Endothelial cell of umbilical vein (primary cell): ENCODE measurements around the gene PRCD. TPM values are rescaled to one million over a fixed set of nuclear protein-coding genes. Genes with fewer than 3 reads are reported as not detected.
A peak's percentile ranks its signal among the peaks of the same experiment; 100 is the strongest.

ENCODE experiments used
- BruUV-seq: library from RNA; stranded (reverse); fragments of 400-500 nt; replicated peaks from 2 replicates; lab custom pipeline; 2021; lab: Mats Ljungman, UMichigan
- CTCF ChIA-PET: fragments of 300-600, 350-600 bp; sonication (Branson Sonifier 250); formaldehyde crosslinking; loops from one replicate; lab custom pipeline; 2021; ENCODE audit warnings: antibody characterized with exemption, inconsistent platforms; lab: Charles Lee
- POLR2A ChIA-PET: fragments of 300-600, 350-600 bp; sonication (Branson Sonifier 250); formaldehyde crosslinking; loops from one replicate; lab custom pipeline; 2021; ENCODE audit warnings: antibody characterized with exemption, inconsistent platforms; lab: Charles Lee
- DNase-seq: peaks from one replicate; pipeline ENCODE4 v3.0.0-alpha.2; 2011; ENCODE audit warnings: low read depth, low spot score
- FAIRE-seq: peaks from 2 replicates; lab custom pipeline; 2011; peaks lifted over from hg19 to GRCh38; lab: Jason Lieb, UNC
- H2AFZ ChIP-seq: 2 replicates; pipeline ENCODE4 v1.6.0; 2012; ENCODE audit warnings: low read depth, low read length, control low read depth, inconsistent platforms
- H3K27ac ChIP-seq: 2 replicates; pipeline ENCODE4 v1.5.1; 2011; ENCODE audit warnings: low read depth, mild to moderate bottlenecking, control low read depth, low read length, moderate library complexity; ENCODE audit not compliant: insufficient read depth
- H3K27me3 ChIP-seq, 2 experiments: 2 replicates each; pipeline versions ENCODE4 v1.6.0 to v1.6.1; 2011; ENCODE audit warnings: low read length in 2 of 2, mixed read lengths in 1 of 2; ENCODE audit not compliant: control insufficient read depth in 2 of 2, insufficient read depth in 2 of 2
- H3K36me3 ChIP-seq, 2 experiments: 2 replicates in 1 of 2; 3 replicates in 1 of 2; pipeline ENCODE4 v1.5.1; 2011; ENCODE audit warnings: low read length in 2 of 2, mild to moderate bottlenecking in 1 of 2, moderate library complexity in 1 of 2; ENCODE audit not compliant: control insufficient read depth in 2 of 2, insufficient read depth in 2 of 2; ENCODE audit errors: extremely low read depth in 1 of 2
- H3K4me1 ChIP-seq: 3 replicates; pipeline ENCODE4 v1.5.1; 2011; ENCODE audit warnings: mild to moderate bottlenecking, low read length; ENCODE audit not compliant: control insufficient read depth, insufficient read depth; ENCODE audit errors: extremely low read depth
- H3K4me2 ChIP-seq: 2 replicates; pipeline ENCODE4 v1.6.1; 2011; ENCODE audit warnings: low read length, control low read depth, mixed read lengths; ENCODE audit not compliant: insufficient read depth
- H3K4me3 ChIP-seq, 3 experiments: fragments of 200-600 bp in 1 of 3; sonication (generic), shearing (Covaris generic) in 1 of 3; replicated peaks in 1 of 3; 2 replicates each; pipeline ENCODE4 v1.5.1; 2011 to 2016; ENCODE audit warnings: control low read depth in 3 of 3, low read length in 3 of 3, mild to moderate bottlenecking in 2 of 3, inconsistent platforms in 1 of 3, low read depth in 1 of 3, moderate library complexity in 1 of 3; ENCODE audit not compliant: insufficient read depth in 1 of 3
- H3K79me2 ChIP-seq: 2 replicates; pipeline ENCODE4 v1.6.0; 2012; ENCODE audit warnings: low read length, inconsistent platforms; ENCODE audit not compliant: control insufficient read depth, insufficient read depth
- H3K9ac ChIP-seq: replicated peaks from 2 replicates; pipeline ENCODE3; 2011; ENCODE audit warnings: low read length, control low read depth; ENCODE audit not compliant: insufficient read depth; ENCODE audit errors: extremely low read depth
- H3K9me1 ChIP-seq: replicated peaks from 3 replicates; pipeline ENCODE4 v1.6.0; 2011; ENCODE audit warnings: mild to moderate bottlenecking, low read length; ENCODE audit not compliant: control insufficient read depth, insufficient read depth; ENCODE audit errors: extremely low read depth
- H3K9me3 ChIP-seq: replicated peaks from 2 replicates; pipeline ENCODE4 v1.5.1; 2012; ENCODE audit warnings: low read length, inconsistent platforms; ENCODE audit not compliant: control insufficient read depth, insufficient read depth
- H4K20me1 ChIP-seq: replicated peaks from 2 replicates; pipeline ENCODE3; 2011; ENCODE audit warnings: mild to moderate bottlenecking, low read length; ENCODE audit not compliant: control insufficient read depth, insufficient read depth; ENCODE audit errors: extremely low read depth
- EZH2 ChIP-seq: IDR thresholded peaks from 2 replicates; pipeline ENCODE4 v1.6.1; 2012; ENCODE audit warnings: borderline replicate concordance, low read depth, mild to moderate bottlenecking, moderate library complexity, low read length, inconsistent platforms; ENCODE audit not compliant: severe bottlenecking
- FOS ChIP-seq: IDR thresholded peaks from 2 replicates; pipeline ENCODE4 v1.6.1; 2011; ENCODE audit warnings: mild to moderate bottlenecking, low read length, moderate library complexity, borderline replicate concordance; ENCODE audit not compliant: insufficient read depth
- GATA2 ChIP-seq: IDR thresholded peaks from 2 replicates; pipeline ENCODE4 v1.7.0; 2011; ENCODE audit warnings: low read depth, mild to moderate bottlenecking, moderate library complexity, mixed read lengths, low read length; ENCODE audit not compliant: insufficient read length, insufficient read depth
- JUN ChIP-seq: IDR thresholded peaks from 2 replicates; pipeline ENCODE4 v1.6.1; 2011; ENCODE audit warnings: borderline replicate concordance, low read depth; ENCODE audit not compliant: insufficient read length, insufficient read depth
- MYC ChIP-seq: IDR thresholded peaks from one replicate; pipeline ENCODE4 v1.6.1; 2011; ENCODE audit warnings: mild to moderate bottlenecking, low read depth, low read length
- POLR2A ChIP-seq: IDR thresholded peaks from 2 replicates; pipeline ENCODE4 v1.6.1; 2012; ENCODE audit warnings: low read depth, mild to moderate bottlenecking, control low read depth, low read length
- POLR2AphosphoS5 ChIP-seq: IDR thresholded peaks from 2 replicates; pipeline ENCODE4 v1.6.1; 2012; ENCODE audit warnings: low read depth, mild to moderate bottlenecking, control low read depth, low read length, moderate library complexity; ENCODE audit not compliant: insufficient read depth
- dilution Hi-C: fragments of 300-500 bp; cut with MboI; formaldehyde crosslinking; loops from one replicate; pipeline ENCODE4 v1.15.0; 2019; ENCODE audit warnings: low sequenced_read_pairs; ENCODE audit not compliant: extremely low pct_ligation_motif_present
- intact Hi-C: fragments of 100-400 bp; cut with micrococcal nuclease; formaldehyde crosslinking; loops from one replicate; pipeline ENCODE4 v1.10.0; 2022
- polyA plus RNA-seq, 4 experiments: library from polyadenylated mRNA; depleted of rRNA in 3 of 4; stranded (reverse) in 3 of 4; unstranded in 1 of 4; fragments of >200 nt; gene quantifications; 2 replicates each; pipeline versions ENCODE4 v1.2.1 to v1.2.3, GENCODE V29; 2011 to 2012; ENCODE audit warnings: missing spikeins in 1 of 4
- total RNA-seq: library from RNA; stranded (reverse); gene quantifications from 2 replicates; pipeline ENCODE4 v1.2.3, GENCODE V29; 2021
- TF ChIP-seq, protein P1 (sequence below): IDR thresholded peaks from 2 replicates; pipeline ENCODE4 v1.6.1; 2011; ENCODE audit not compliant: insufficient read depth, insufficient read length
- TF ChIP-seq, protein P2 (sequence below), 2 donors: IDR thresholded peaks; 1 replicate in 1 of 2; 2 replicates in 1 of 2; pipeline ENCODE4 v1.5.1; 2011; ENCODE audit warnings: low read length in 2 of 2, mild to moderate bottlenecking in 2 of 2, moderate library complexity in 2 of 2, control low read depth in 1 of 2, inconsistent platforms in 1 of 2, low read depth in 1 of 2; ENCODE audit not compliant: insufficient read depth in 1 of 2; ENCODE audit errors: extremely low read depth in 1 of 2

PRCD gene
- total and polyA plus RNA-seq, 2 donors (not counting 3 experiments of a cell fraction or from before 2014, with no cell fraction given), result not detected

GRCh38 chr17:76501827-76502307 lies 38.0 kb upstream of the PRCD start:
- Histone ChIP-seq H2AFZ (peak overlapping the region; percentile 91), H3K4me2 (peak overlapping the region; percentile 78), H3K9me1 (no peaks in the 10 kb centered on the region), H3K27ac (peak overlapping the region; percentile 48), H3K9me3 (no peaks in the 10 kb centered on the region), H3K4me1 (peaks cover 36% of the 10 kb centered on the region), H3K9ac (no peak overlapping the region), H4K20me1 (no peaks in the 10 kb centered on the region), H3K36me3 (no peaks in the 10 kb centered on the region), H3K4me3 (peak overlapping the region in 2 of 3 experiments; percentile 56 to 72), H3K27me3 (no peaks in the 10 kb centered on the region), H3K79me2 (peaks cover 19% of the 10 kb centered on the region)
- DNase-seq, result no peak
- dilution Hi-C loops, result no loop called here
- intact Hi-C loops, result loop anchor here (1.0 to 10.0 kb wide), 3 partner anchors 9 to 187 kb away; no protein-coding TSS in a partner anchor
- ChIA-PET POLR2A (interaction anchor here (0.6 kb wide), 1 partner anchor 159 kb away, joined by 6 read pairs; no protein-coding TSS in a partner anchor), CTCF (interaction anchor here (0.5 to 2.4 kb wide), 6 partner anchors 9 to 1842 kb away, joined by 3 to 17 read pairs (median 6); no protein-coding TSS in a partner anchor)
- FAIRE-seq, result no peak
- BruUV-seq, result no TSS peak
- TF ChIP-seq, protein P1, sequence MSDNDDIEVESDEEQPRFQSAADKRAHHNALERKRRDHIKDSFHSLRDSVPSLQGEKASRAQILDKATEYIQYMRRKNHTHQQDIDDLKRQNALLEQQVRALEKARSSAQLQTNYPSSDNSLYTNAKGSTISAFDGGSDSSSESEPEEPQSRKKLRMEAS, result no peak
- no peak for TF ChIP-seq EZH2
- TF ChIP-seq, protein P2, sequence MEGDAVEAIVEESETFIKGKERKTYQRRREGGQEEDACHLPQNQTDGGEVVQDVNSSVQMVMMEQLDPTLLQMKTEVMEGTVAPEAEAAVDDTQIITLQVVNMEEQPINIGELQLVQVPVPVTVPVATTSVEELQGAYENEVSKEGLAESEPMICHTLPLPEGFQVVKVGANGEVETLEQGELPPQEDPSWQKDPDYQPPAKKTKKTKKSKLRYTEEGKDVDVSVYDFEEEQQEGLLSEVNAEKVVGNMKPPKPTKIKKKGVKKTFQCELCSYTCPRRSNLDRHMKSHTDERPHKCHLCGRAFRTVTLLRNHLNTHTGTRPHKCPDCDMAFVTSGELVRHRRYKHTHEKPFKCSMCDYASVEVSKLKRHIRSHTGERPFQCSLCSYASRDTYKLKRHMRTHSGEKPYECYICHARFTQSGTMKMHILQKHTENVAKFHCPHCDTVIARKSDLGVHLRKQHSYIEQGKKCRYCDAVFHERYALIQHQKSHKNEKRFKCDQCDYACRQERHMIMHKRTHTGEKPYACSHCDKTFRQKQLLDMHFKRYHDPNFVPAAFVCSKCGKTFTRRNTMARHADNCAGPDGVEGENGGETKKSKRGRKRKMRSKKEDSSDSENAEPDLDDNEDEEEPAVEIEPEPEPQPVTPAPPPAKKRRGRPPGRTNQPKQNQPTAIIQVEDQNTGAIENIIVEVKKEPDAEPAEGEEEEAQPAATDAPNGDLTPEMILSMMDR (IDR thresholded peaks at IDR 0.05; ENCODE audit: extremely low read depth in 1 of 2, insufficient read depth in 1 of 2, low read depth in 1 of 2, low read length in 2 of 2), result no peak
- no peak for TF ChIP-seq JUN
- TF ChIP-seq GATA2, result no peak
- TF ChIP-seq MYC, result no peak
- no peak for TF ChIP-seq POLR2A
- TF ChIP-seq FOS, result no peak
- TF ChIP-seq POLR2AphosphoS5, result no peak
